Spleen (tissue), 11 donors: ENCODE data around the gene RNF152. TPM values are rescaled to one million over a fixed set of nuclear protein-coding genes. Genes with fewer than 3 reads are reported as not detected.
"Not testable (repeated sequence)": the region's sequence is repeated elsewhere in the genome, so short reads cannot be mapped to it uniquely, and the experiment has no call there.

Experiments
- DNase-seq: peaks from one replicate; pipeline ENCODE4 v3.0.0-alpha.2; 2020
- H3K27ac ChIP-seq, 8 donors: fragments of 200-600 bp; sonication (generic) in 7 of 8; 1 replicate in 4 of 8; 2 replicates in 4 of 8; pipeline versions ENCODE4 v1.5.0 to v1.8.0; 2016 to 2021; ENCODE audit warnings: inconsistent platforms in 4 of 8, mild to moderate bottlenecking in 4 of 8, moderate library complexity in 1 of 8
- H3K27me3 ChIP-seq, 7 donors: fragments of 200-600 bp; sonication (generic) in 6 of 7; replicated peaks in 1 of 7; 1 replicate in 4 of 7; 2 replicates in 3 of 7; pipeline versions ENCODE4 v1.5.0 to v1.8.0; 2016 to 2021; ENCODE audit warnings: inconsistent platforms in 3 of 7, mild to moderate bottlenecking in 1 of 7
- H3K36me3 ChIP-seq, 6 donors: fragments of 200-600 bp; sonication (generic) in 5 of 6; 1 replicate in 4 of 6; 2 replicates in 2 of 6; pipeline versions ENCODE4 v1.5.0 to v1.8.0; 2016 to 2021; ENCODE audit warnings: inconsistent platforms in 2 of 6
- H3K4me1 ChIP-seq, 6 donors: fragments of 200-600 bp; sonication (generic) in 5 of 6; 1 replicate in 3 of 6; 2 replicates in 3 of 6; pipeline versions ENCODE4 v1.5.0 to v1.8.0; 2016 to 2021; ENCODE audit warnings: inconsistent platforms in 3 of 6
- H3K4me3 ChIP-seq, 8 donors: fragments of 200-600 bp; sonication (generic) in 7 of 8; 1 replicate in 4 of 8; 2 replicates in 4 of 8; pipeline versions ENCODE4 v1.5.0 to v1.8.0; 2016 to 2021; ENCODE audit warnings: inconsistent platforms in 4 of 8, mild to moderate bottlenecking in 4 of 8, moderate library complexity in 2 of 8
- H3K9me3 ChIP-seq, 8 donors: fragments of 200-600 bp; sonication (generic) in 7 of 8; 1 replicate in 4 of 8; 2 replicates in 4 of 8; pipeline versions ENCODE4 v1.5.0 to v1.8.0; 2016 to 2021; ENCODE audit warnings: inconsistent platforms in 4 of 8
- POLR2A ChIP-seq, 3 donors: fragments of 450-650 bp; IDR thresholded peaks; one replicate each; pipeline ENCODE4 v1.5.1; 2017; ENCODE audit warnings: antibody characterized with exemption in 3 of 3, mild to moderate bottlenecking in 1 of 3
- POLR2AphosphoS5 ChIP-seq, 3 donors: sonication (generic); formaldehyde crosslinking; IDR thresholded peaks; one replicate each; pipeline ENCODE4 v1.5.1; 2017; ENCODE audit warnings: antibody characterized with exemption in 3 of 3
- WGBS, 5 donors: extraction: QIAGEN DNeasy Blood & Tissue Kit in 3 of 5; methylation state at CpG; one replicate each; pipeline versions ENCODE4 v1.1.5 to v1.1.7; 2013 to 2018; 5-methylcytosine and 5-hydroxymethylcytosine counted together
- intact Hi-C: fragments of 100-400 bp; cut with DNase I; formaldehyde crosslinking; loops from one replicate; pipeline ENCODE4 v1.15.0; 2023; ENCODE audit warnings: low total_unique reads
- polyA plus RNA-seq, 3 donors: library from polyadenylated mRNA; stranded (reverse); fragments of 200-250 nt; gene quantifications; one replicate each; pipeline ENCODE4 v1.2.1, GENCODE V29; 2013
- total RNA-seq, 7 donors: library from RNA; depleted of rRNA in 3 of 7; stranded (reverse); fragments of >200 nt in 3 of 7; fragmentation: NEBNext Ultra II Directional in 4 of 7; extraction: Animal tissue kit (Norgen Biotek cat#: 25700) in 4 of 7; gene quantifications; one replicate each; pipeline versions ENCODE4 v1.1.0 to v1.2.1, GENCODE V29; 2016 to 2021
- TF ChIP-seq, protein P1 (sequence below), 11 experiments: fragments of 200-600 bp in 7 of 11; fragments of 450-650 bp in 4 of 11; sonication (generic) in 4 of 11; IDR thresholded peaks in 8 of 11; conservative IDR thresholded peaks in 3 of 11; 1 replicate in 7 of 11; 2 replicates in 4 of 11; pipeline versions ENCODE4 v1.4.0 to v1.8.0; 2016 to 2021; ENCODE audit warnings: antibody characterized with exemption in 11 of 11, inconsistent platforms in 4 of 11, mild to moderate bottlenecking in 1 of 11
- donor health status: healthy with polysubstance abuse.
- donor health status: DM: no; HTN: no; CAD: no; lungs with moderate emphysema.
- donor health status: DM: no; HTN: no; CAD: no.
- donor health status: Bipolar disorder and iron deficiency.
- donor health status: healthy.
- donor health status: DM: no; HTN: no; CAD: no.
- donor health status: DM: yes; HTN: yes; CAD: no.

Gene RNF152
- total and polyA plus RNA-seq, 10 donors, result 0.15 to 7.1 (median 2.2) TPM

GRCh38 chr18:61791031-61791430 lies 101.8 kb downstream of the RNF152 start:
- Histone ChIP-seq H3K4me3 (no peak overlapping the region), H3K27ac (no peak overlapping the region), H3K27me3 (no peaks in the 10 kb centered on the region), H3K4me1 (no peaks in the 10 kb centered on the region), H3K36me3 (no peaks in the 10 kb centered on the region), H3K9me3 (peaks cover 0 to 22% (median 8%) of the 10 kb centered on the region in 8 donors)
- intact Hi-C loops, result no loop called here
- 72 to 88% (median 83%) methylated on average over 3 of the region's 3 CpGs for WGBS, 5 donors
- no peak for DNase-seq
- TF ChIP-seq POLR2A (IDR thresholded peaks at IDR 0.05) (no peak), POLR2AphosphoS5 (IDR thresholded peaks at IDR 0.05) (no peak)
- TF ChIP-seq, protein P1, sequence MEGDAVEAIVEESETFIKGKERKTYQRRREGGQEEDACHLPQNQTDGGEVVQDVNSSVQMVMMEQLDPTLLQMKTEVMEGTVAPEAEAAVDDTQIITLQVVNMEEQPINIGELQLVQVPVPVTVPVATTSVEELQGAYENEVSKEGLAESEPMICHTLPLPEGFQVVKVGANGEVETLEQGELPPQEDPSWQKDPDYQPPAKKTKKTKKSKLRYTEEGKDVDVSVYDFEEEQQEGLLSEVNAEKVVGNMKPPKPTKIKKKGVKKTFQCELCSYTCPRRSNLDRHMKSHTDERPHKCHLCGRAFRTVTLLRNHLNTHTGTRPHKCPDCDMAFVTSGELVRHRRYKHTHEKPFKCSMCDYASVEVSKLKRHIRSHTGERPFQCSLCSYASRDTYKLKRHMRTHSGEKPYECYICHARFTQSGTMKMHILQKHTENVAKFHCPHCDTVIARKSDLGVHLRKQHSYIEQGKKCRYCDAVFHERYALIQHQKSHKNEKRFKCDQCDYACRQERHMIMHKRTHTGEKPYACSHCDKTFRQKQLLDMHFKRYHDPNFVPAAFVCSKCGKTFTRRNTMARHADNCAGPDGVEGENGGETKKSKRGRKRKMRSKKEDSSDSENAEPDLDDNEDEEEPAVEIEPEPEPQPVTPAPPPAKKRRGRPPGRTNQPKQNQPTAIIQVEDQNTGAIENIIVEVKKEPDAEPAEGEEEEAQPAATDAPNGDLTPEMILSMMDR (IDR thresholded peaks at IDR 0.05 in 8 of 11, conservative IDR thresholded peaks at IDR 0.05 in 3 of 11), result no peak

- H3K36me3 ChIP-seq, DNase-seq, H3K4me1 ChIP-seq, H3K4me3 ChIP-seq, intact Hi-C loops, H3K27ac ChIP-seq, H3K27me3 ChIP-seq: not testable (repeated sequence)
- peaks cover 0 to 22% (median 8%) of the 10 kb centered on the region in 8 donors for H3K9me3 ChIP-seq
- 58 to 69% (median 64%) methylated on average over 1 of the region's 1 CpG for WGBS, 5 donors
Measured at GRCh38 chr18:61787011-61787670, 105.7 kb downstream of the RNF152 start.

- DNase-seq, result no peak
- no peaks in the 10 kb centered on the region for H3K36me3 ChIP-seq
- H3K27ac ChIP-seq, result no peak overlapping the region
- no peak for TF ChIP-seq POLR2A (IDR thresholded peaks at IDR 0.05)
- TF ChIP-seq POLR2AphosphoS5 (IDR thresholded peaks at IDR 0.05), result no peak
- TF ChIP-seq, protein P1 (IDR thresholded peaks at IDR 0.05 in 8 of 11, conservative IDR thresholded peaks at IDR 0.05 in 3 of 11), result no peak
- WGBS, 5 donors, result 44 to 73% (median 51%) methylated on average over 3 of the region's 3 CpGs
- H3K4me1 ChIP-seq, result no peaks in the 10 kb centered on the region
- intact Hi-C loops, result no loop called here
- H3K9me3 ChIP-seq, result peaks cover 0 to 22% (median 8%) of the 10 kb centered on the region in 8 donors
- H3K4me3 ChIP-seq, result no peak overlapping the region
- H3K27me3 ChIP-seq, result peaks cover 0 to 4% (median 0%) of the 10 kb centered on the region in 7 donors
Measured at GRCh38 chr18:61785588-61785987, 107.2 kb downstream of the RNF152 start.

- Histone ChIP-seq H3K9me3 (peaks cover 0 to 22% (median 8%) of the 10 kb centered on the region in 8 donors), H3K4me3 (no peak overlapping the region), H3K4me1 (no peaks in the 10 kb centered on the region), H3K27ac (no peak overlapping the region), H3K27me3 (peaks cover 0 to 4% (median 0%) of the 10 kb centered on the region in 7 donors), H3K36me3 (no peaks in the 10 kb centered on the region)
- WGBS, 5 donors, result 23 to 44% (median 31%) methylated on average over 2 of the region's 2 CpGs
- TF ChIP-seq POLR2AphosphoS5 (IDR thresholded peaks at IDR 0.05) (no peak), POLR2A (IDR thresholded peaks at IDR 0.05) (no peak)
- TF ChIP-seq, protein P1 (IDR thresholded peaks at IDR 0.05 in 8 of 11, conservative IDR thresholded peaks at IDR 0.05 in 3 of 11), result no peak
- intact Hi-C loops, result no loop called here
- no peak for DNase-seq
Measured at GRCh38 chr18:61784834-61785233, 108.0 kb downstream of the RNF152 start.
